Fibroblast of skin of left quadriceps (primary cell): ENCODE data around the gene YPEL5.

Source experiments
- DNase-seq, 2 experiments: peaks; one replicate each; pipeline ENCODE4 v3.0.0-alpha.2; 2013; ENCODE audit warnings: low read depth in 2 of 2

YPEL5 gene

GRCh38 chr2:30203156-30203555 lies 56.3 kb downstream of the YPEL5 start:
- DNase-seq: no peak

- DNase-seq: no peak
Measured at GRCh38 chr2:30204281-30204680, 57.5 kb downstream of the YPEL5 start.

GRCh38 chr2:30205456-30205855 lies 58.6 kb downstream of the YPEL5 start:
- DNase-seq: no peak

- no peak for DNase-seq
Measured at GRCh38 chr2:30206461-30207430, 59.9 kb downstream of the YPEL5 start.

- no peak for DNase-seq
Measured at GRCh38 chr2:30208453-30208852, 61.6 kb downstream of the YPEL5 start.

GRCh38 chr2:30209227-30209626 lies 62.4 kb downstream of the YPEL5 start:
- DNase-seq: no peak
